Gastrocnemius medialis (tissue), 4 donors: ENCODE measurements around the gene GRPR. TPM values are rescaled to one million over a fixed set of nuclear protein-coding genes. Genes with fewer than 3 reads are reported as not detected.
"Not testable (repeated sequence)": the region's sequence is repeated elsewhere in the genome, so short reads cannot be mapped to it uniquely, and the experiment has no call there.

Source experiments
- ATAC-seq, 2 donors: fragments of 150-250 bp; one replicate each; pipeline ENCODE4 v1.9.1; 2016
- DNase-seq, 2 donors: peaks; one replicate each; pipeline ENCODE4 v3.0.0-alpha.2; 2019
- H3K27ac ChIP-seq, 4 donors: fragments of 200-600 bp; sonication (generic); 1 replicate in 1 of 4; 2 replicates in 3 of 4; pipeline ENCODE4 v1.5.1; 2016 to 2018; ENCODE audit warnings: mild to moderate bottlenecking in 2 of 4, moderate library complexity in 1 of 4
- H3K27me3 ChIP-seq, 3 donors: fragments of 200-600 bp; sonication (generic) in 2 of 3; 1 replicate in 1 of 3; 2 replicates in 2 of 3; pipeline versions ENCODE4 v1.5.1 to v1.6.0; 2016 to 2019; ENCODE audit warnings: mild to moderate bottlenecking in 1 of 3, moderate library complexity in 1 of 3
- H3K36me3 ChIP-seq, 2 donors: fragments of 200-600 bp; sonication (generic) in 1 of 2; one replicate each; pipeline ENCODE4 v1.5.1; 2017 to 2018
- H3K4me1 ChIP-seq, 2 donors: fragments of 200-600 bp; sonication (generic) in 1 of 2; one replicate each; pipeline ENCODE4 v1.5.1; 2016 to 2017; ENCODE audit warnings: mild to moderate bottlenecking in 2 of 2
- H3K4me3 ChIP-seq, 4 donors: fragments of 200-600 bp; sonication (generic) in 3 of 4; 1 replicate in 1 of 4; 2 replicates in 3 of 4; pipeline ENCODE4 v1.5.1; 2016 to 2019; ENCODE audit warnings: mild to moderate bottlenecking in 2 of 4
- H3K9me3 ChIP-seq, 3 donors: fragments of 200-600 bp; sonication (generic) in 2 of 3; 1 replicate in 1 of 3; 2 replicates in 2 of 3; pipeline ENCODE4 v1.5.1; 2016 to 2019
- CTCF ChIP-seq, 5 experiments: fragments of 450-650 bp in 3 of 5; fragments of 200-600 bp in 2 of 5; sonication (generic) in 2 of 5; IDR thresholded peaks in 4 of 5; conservative IDR thresholded peaks in 1 of 5; 1 replicate in 4 of 5; 2 replicates in 1 of 5; pipeline ENCODE4 v1.5.1; 2016 to 2019; ENCODE audit warnings: antibody characterized with exemption in 5 of 5, mild to moderate bottlenecking in 3 of 5, moderate library complexity in 3 of 5
- POLR2A ChIP-seq, 2 donors: fragments of 450-650 bp; IDR thresholded peaks; one replicate each; pipeline ENCODE4 v1.6.1; 2017; ENCODE audit warnings: antibody characterized with exemption in 2 of 2, mild to moderate bottlenecking in 2 of 2, moderate library complexity in 2 of 2
- in situ Hi-C, 4 donors: fragments of 200-750 bp; cut with MboI; loops; one replicate each; pipeline versions ENCODE4 v1.15.0 to v1.8.0; 2017; ENCODE audit warnings: low sequenced_read_pairs in 4 of 4
- intact Hi-C: fragments of 100-400 bp; cut with DNase I; formaldehyde crosslinking; loops from one replicate; pipeline ENCODE4 v1.15.1; 2023; ENCODE audit warnings: low total_unique reads
- total RNA-seq, 4 donors: library from RNA; depleted of rRNA; stranded (reverse); fragments of >200 nt; gene quantifications; one replicate each; pipeline versions ENCODE4 v1.1.0 to v1.2.3, GENCODE V29; 2016

The GRPR gene
- total RNA-seq, 4 donors from 2014 or later: not detected

GRCh38 chrX:16172391-16172790 is 49.0 kb downstream of the GRPR start:
- Histone ChIP-seq H3K4me3 (no peak overlapping the region), H3K27me3 (peaks cover 0 to 4% (median 0%) of the 10 kb centered on the region in 3 donors), H3K4me1 (no peaks in the 10 kb centered on the region), H3K27ac (no peak overlapping the region), H3K9me3 (no peaks in the 10 kb centered on the region), H3K36me3 (no peaks in the 10 kb centered on the region)
- no peak for DNase-seq
- intact Hi-C loops: no loop called here
- ATAC-seq: no peak
- TF ChIP-seq CTCF (IDR thresholded peaks at IDR 0.05 in 4 of 5, conservative IDR thresholded peaks at IDR 0.05 in 1 of 5) (no peak), POLR2A (IDR thresholded peaks at IDR 0.05) (no peak)
- in situ Hi-C loops: no loop called here

- ATAC-seq: no peak
Measured at GRCh38 chrX:16175329-16176061, 52.1 kb downstream of the GRPR start.

DNA sequence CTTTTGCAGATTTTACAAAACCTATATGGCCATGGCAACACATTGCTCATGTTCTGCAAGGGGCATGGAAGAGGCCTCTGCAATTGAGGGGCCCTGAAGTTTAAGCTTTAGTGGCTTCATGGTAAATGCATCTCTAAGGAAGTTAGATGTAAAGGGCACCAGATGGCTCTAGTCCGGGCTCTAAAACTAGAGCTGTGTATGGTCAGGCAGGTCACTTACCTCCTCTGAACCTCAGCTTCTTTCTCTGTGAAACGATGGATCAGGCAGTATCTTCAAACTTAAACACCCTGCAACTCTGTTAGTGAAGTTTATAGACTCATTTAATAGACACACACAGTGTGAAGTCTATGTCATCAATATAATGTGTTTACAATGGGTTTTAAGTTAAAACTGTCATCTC is 53.9 kb downstream of the GRPR start:
- intact Hi-C loops (no loop called here), in situ Hi-C loops (no loop called here)
- Histone ChIP-seq H3K27me3 (peaks cover 0 to 4% (median 0%) of the 10 kb centered on the region in 3 donors), H3K27ac (no peak overlapping the region), H3K4me1 (no peaks in the 10 kb centered on the region), H3K9me3 (no peaks in the 10 kb centered on the region), H3K4me3 (no peak overlapping the region), H3K36me3 (no peaks in the 10 kb centered on the region)
- DNase-seq (no peak), ATAC-seq (no peak)
- TF ChIP-seq POLR2A (IDR thresholded peaks at IDR 0.05) (no peak), CTCF (IDR thresholded peaks at IDR 0.05 in 4 of 5, conservative IDR thresholded peaks at IDR 0.05 in 1 of 5) (no peak)

More at GRCh38 chrX:16175329-16176061, 52.1 kb downstream of the GRPR start:
- H3K4me1 ChIP-seq: no peaks in the 10 kb centered on the region
- H3K4me3 ChIP-seq: no peak overlapping the region
- in situ Hi-C loops: no loop called here
- H3K27me3 ChIP-seq: peaks cover 0 to 4% (median 0%) of the 10 kb centered on the region in 3 donors
- H3K27ac ChIP-seq: no peak overlapping the region
- no peak for TF ChIP-seq POLR2A (IDR thresholded peaks at IDR 0.05)
- TF ChIP-seq CTCF (IDR thresholded peaks at IDR 0.05 in 4 of 5, conservative IDR thresholded peaks at IDR 0.05 in 1 of 5): no peak
- no peak for DNase-seq
- no peaks in the 10 kb centered on the region for H3K36me3 ChIP-seq
- H3K9me3 ChIP-seq: no peaks in the 10 kb centered on the region
- intact Hi-C loops: no loop called here

DNA sequence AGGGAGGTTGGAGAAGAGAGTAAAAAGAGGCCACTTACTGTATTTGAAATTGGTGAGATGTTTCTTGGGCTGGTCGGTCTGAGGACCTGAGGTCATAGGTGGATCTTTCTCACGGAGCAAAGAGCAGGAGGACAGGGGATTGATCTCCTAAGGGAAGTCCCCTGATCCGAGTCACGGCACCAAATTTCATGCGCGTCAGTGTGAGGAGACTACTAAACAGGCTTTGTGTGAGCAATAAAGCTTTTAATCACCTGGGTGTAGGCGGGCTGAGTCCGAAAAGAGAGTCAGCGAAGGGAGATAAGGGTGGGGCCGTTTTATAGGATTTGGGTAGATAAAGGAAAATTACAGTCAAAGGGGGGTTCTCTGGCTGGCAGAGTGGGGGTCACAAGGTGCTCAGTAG is 60.5 kb downstream of the GRPR start:
- H3K27me3 ChIP-seq, H3K9me3 ChIP-seq, intact Hi-C loops, in situ Hi-C loops, ATAC-seq, H3K36me3 ChIP-seq, H3K4me1 ChIP-seq, H3K4me3 ChIP-seq, DNase-seq, H3K27ac ChIP-seq: not testable (repeated sequence)

DNA sequence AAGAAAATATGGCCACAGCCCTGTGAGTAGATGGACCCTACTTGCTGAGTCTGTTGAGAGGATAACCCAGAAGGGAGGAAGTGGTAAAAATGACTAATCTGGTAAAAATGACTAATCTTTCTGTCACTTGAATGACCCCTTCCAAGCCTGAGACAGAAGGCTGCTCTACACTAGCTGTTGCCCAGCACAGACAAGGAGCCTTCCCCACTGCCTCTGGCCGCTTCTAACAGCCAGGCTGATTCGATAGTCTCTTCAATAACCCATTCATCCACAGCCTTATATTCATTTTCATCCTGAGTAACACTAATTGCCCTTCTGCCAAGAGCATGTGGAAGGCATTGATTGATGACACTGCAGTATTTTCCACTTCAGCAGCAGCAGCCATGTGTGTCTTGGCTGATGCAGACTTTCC is 62.4 kb downstream of the GRPR start:
- intact Hi-C loops (no loop called here), in situ Hi-C loops (no loop called here)
- H3K9me3 ChIP-seq: no peaks in the 10 kb centered on the region
- TF ChIP-seq CTCF (IDR thresholded peaks at IDR 0.05 in 4 of 5, conservative IDR thresholded peaks at IDR 0.05 in 1 of 5) (no peak), POLR2A (IDR thresholded peaks at IDR 0.05) (no peak)
- DNase-seq: no peak
- ATAC-seq: no peak
- H3K4me3 ChIP-seq: no peak overlapping the region
- H3K27me3 ChIP-seq: no peaks in the 10 kb centered on the region
- H3K4me1 ChIP-seq: no peaks in the 10 kb centered on the region
- H3K36me3 ChIP-seq: no peaks in the 10 kb centered on the region
- H3K27ac ChIP-seq: no peak overlapping the region
